ENCODE results near the gene EBP.

GRCh38 chrX:48509619-48510018 is 12.0 kb upstream of the EBP start:
- TF ChIP-seq ZNF274 (IDR thresholded peaks at IDR 0.05; ENCODE audit: low read depth, low read length) (no peak), YY1 (IDR thresholded peaks at IDR 0.05; ENCODE audit: insufficient read depth, insufficient read length) (no peak), SUZ12 (IDR thresholded peaks at IDR 0.05; ENCODE audit: extremely low read depth, insufficient read depth, insufficient read length) (no peak)

Data from NT2/D1 (cell line).